Measurements from ENCODE around the gene FOXP1.

The FOXP1 gene

DNA sequence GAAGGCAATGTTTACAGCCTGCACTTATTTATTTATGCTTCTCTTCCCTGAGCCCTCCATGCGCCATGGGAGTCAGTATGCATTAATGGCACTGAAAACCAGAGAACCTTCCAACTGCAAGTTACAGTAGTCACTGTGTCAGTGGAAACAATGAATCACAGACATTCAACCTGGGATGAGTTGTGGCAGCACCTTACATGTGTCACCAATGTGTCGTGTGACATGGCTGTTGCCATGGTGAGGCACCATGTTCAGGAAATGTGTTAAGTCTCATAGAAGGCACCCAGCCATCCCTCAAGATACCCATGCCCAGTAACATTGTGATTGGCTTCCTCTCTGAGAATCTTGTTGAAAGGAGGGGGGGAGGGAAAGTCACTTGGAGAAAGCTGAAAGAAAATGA lies 105.0 kb downstream of the FOXP1 start:
- no peak for DNase-seq

DNA sequence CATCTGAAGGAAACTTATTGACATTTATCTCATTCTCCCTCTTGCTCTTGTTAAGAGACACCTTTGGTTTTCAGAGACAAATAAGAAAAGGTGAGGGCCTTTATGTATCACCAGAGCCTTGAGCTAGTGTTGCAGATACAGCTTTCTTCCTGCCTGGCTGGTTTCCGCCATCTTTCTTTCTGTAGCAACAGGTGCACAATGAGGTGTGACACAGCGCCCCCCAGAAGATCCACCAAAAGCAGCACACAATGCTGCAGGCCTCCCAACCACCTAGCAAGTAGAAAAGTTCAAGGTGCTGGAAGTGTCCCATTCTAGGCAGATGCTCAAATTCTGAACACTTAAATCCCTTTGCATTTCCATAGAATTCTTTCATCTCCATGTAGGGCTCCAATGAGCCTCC lies 106.6 kb downstream of the FOXP1 start:
- DNase-seq = no peak

DNA sequence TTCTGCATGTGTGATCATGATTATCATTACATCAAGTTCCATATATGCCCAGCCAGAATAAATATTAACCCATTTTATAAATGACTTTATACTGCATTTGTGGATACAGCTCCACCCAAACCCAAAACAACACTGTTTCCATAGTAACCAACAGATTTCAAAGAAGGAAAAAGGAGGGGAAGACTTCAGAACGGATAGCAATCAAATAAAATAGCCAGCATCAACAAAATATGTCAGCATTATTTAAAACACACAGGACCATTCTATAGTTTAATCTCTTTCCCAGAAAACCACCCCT lies 114.4 kb downstream of the FOXP1 start:
- DNase-seq = no peak

DNA sequence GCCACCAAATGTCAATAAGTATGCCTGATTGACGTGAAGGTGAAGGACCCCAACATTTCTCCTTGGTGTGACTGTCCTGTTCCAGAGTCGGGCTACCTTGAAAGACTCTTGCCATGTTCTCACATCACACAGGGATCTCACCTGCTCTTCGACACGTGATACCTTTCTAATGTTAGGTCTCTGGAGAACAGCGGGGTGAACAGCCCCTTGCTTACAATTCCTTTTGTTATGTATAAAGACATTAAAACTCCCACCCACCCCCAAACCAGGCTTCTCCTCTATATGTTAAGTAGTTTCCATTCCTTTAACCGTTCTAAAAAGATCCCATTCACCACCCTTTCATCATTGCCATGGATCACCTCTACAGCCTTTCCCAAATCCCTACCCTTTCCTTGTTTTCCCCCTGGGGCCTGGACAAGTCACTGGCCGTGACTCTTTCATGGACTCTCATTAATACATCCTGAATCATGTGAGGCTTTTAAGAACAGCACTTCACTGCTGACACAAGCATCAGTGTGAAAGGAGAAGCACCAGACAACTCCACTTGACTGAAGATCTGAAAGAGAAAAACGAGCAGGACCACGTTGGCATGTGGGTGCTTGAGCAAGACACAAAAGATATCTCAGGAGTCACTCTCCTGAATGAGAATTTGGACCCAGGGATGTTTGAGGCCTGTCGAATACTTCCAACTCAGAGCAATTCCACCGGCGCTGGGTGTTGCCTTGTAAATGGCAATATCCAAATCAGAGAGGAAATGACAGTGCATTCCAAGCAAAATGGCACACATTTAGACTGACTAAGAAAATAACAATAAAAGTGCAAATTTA lies 115.0 kb downstream of the FOXP1 start:
- no peak for DNase-seq

DNA sequence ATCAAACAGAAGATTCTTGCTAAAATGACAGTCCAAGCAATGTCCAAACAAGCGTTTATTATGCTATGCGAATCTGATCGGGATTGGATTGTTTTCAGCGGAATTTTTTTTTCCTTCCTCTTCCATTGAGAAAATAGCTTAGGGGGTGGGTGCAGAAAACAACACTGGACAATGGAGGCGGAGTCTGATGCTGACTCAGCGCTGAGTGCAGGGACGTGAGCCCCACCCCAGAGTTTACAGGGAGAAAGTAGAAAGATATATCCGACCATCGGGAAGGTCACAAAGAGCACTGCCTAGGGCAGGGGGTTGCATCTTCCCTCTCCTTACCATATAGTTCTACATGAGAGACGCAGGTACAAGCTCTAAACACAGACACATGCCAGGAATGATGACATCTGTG lies 117.0 kb downstream of the FOXP1 start:
- DNase-seq = no peak

DNA sequence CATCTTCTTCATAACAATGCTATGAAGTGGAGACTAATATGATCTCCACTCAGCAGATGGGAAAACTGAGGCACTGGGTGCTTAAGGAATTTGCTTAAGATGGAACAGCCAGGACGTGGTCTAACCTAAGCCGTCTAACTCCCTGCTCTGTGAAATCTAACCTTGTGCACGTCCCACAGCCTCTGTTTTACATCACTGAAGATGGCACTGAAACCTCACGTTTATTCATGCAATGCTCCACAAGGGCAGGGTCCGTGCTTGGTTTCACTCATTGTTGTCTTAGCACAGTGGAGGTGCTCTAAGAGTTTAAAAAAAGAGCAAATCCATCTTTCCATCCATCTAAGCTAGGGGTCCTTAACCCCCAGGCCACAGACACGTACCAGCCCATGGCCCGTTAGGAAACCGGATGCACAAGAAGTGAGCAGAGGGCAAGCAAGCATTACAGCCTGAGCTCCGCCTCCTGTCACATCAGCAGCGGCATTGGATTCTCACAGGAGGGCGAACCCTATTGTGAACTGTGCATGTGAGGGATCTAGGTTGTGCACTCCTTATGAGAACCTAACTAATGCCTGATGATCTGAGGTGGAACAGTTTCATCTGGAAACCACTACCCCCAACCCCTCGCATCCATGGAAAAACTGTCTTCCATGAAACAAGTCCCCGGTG lies 118.0 kb downstream of the FOXP1 start:
- DNase-seq = no peak

DNA sequence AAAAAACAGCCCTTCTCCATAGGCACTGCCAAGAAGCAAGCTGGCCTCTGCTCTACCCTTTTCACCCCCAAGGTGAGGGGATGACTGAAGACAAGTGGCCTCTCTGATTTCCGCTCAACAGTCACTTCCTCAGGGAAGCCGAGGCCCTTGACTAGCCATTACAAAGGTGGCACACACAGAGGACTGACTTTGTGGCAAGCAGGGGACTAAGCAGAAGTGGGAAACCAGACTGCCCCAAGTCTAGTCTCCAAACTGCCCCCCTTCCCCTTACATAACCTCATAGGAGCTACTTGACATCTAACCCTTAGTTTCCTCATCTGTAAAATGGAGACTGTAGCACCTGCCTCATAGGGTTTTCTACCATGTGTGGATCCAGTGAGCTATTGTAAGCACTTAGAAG lies 118.9 kb downstream of the FOXP1 start:
- no peak for DNase-seq

DNA sequence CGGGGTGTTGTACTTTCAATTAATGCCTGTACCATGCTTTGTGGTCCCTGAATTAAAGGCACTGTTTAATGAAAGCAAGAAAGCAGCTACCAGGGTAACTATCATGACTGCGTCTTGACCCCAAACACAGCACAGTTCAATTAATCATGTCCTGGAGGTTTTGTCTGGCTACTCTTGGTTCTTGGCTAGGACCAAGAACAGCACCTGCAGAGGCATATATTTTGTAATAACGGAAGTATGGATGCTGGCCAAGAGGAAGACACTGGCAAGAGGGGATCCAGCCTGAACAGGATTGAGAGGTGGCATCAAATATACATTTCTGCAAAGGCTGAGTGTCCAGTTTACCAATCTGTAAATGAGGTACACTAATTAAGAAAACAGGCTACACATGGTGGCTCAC lies 119.9 kb downstream of the FOXP1 start:
- no peak for DNase-seq

DNA sequence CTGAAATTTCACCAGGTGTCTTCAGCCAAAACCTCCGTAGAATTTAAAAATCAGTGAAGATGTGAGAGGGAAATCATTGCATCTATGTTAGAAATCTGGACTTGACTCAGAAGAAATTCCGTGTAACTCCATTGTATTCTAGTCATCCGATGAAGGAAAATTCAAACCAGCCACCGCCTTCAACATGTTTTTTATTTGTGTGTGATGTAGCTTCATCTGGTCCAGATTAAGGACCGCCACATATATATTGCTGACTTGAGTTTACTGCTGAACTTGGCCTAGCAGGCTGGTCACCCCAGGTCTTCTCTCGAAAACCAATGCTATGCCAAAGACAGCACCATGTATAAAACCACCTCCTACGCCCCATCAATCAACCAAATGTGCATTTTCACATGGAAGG lies 120.9 kb downstream of the FOXP1 start:
- no peak for DNase-seq

DNA sequence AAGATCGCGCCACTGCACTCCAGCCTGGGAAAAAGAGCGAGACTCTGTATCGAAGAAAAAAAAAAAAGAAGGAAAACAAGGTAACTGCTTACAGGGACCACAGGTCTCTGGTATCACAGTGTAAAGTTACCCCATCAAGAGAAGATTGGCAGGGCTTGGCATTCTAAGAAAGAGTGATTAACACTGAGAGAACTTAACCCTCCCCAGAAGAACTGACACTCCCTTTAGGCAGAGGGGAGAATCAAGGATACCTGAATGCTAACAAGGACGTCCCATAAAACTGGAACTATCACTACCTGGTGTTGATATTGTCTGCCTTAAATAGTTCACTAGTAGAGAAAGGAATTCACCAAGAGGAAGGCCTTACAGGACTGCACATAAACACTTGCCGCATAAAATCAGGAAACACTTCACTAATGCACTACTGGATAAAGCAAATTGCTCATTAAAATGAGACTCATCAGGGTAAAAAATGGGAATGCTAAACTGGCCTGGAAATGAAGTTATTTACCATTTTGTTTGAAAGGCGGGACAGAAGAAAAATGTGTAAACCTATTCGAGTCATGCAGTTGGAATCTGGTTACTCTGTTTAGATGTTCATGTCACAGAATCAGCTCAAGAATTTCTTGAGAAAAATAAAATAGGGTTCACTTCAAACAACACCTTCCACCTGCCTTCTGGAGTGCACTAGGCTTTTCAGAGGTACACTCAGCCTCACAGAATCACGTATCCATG lies 121.6 kb downstream of the FOXP1 start:
- no peak for DNase-seq

DNA sequence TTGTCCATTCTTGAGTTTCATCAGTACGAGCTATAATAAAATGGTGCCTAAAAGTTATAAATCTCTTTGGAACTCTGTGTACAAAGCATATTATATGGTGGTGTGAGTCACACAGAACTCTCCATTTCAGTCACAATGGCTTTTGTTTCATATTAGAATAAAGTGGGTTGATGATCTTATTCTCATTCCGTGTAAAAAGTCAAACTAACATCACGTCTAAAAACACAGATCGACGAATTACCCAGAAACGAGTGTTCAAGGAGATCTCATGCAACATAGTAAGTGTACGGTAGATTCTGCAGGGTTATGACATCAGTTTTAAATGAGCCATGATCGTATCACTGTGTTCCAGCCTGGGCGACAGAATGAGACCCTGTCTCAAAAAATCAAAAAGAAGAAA lies 122.4 kb downstream of the FOXP1 start:
- DNase-seq = no peak

DNA sequence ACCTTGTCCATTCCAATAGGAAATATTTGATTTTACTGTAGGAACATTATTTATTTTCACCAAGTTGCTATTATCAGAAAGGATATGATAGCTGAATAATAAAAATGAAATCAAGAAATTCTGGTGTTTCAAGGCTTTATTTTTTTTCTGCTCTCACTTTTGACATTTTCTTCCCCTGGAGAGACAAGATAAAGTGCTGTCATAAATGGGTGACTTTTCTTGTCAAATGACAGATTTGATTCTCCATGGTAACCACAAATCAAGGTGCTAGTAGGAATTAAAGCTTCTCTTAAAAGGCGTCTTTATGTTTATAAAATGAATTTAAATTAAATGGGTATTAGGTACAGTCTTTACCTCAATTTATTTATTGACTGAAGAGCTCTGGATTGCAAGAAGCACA lies 124.6 kb downstream of the FOXP1 start:
- no peak for DNase-seq

DNA sequence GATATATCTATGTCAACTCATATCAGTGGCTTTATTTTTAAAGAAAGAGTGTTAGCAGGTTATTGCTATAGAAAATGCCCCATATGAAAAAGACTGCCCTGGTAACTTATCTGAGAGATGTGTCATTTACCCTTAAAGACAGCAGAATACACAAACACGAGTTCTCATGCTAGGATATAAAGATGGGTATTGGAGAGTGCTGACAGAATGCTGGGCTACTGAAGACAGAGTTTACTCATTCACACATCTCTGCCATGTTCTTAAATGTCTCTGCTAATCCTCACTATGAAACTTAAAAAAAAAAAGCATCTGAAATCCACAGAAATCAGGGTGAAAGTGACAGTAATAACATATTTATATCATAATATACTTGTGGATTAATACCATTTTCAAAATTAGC lies 126.7 kb downstream of the FOXP1 start:
- no peak for DNase-seq

DNA sequence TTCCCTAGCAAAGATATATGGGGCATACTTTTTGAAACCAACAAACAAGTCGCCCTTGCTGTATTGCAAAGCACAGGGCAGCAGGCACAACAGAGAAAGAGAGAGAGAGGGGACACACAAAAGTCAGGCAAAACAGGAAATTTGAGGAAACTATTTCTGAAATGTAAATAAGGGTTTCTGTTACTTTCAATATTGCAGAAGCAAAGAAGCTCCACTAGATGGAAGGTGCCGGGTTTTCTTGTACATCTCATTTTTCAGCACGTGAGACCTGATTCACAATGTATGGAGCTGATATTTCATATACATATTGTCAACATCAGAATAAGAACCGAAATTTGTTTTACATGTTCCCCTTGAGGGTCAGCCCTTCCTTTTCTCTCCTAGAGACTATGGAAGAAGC lies 127.4 kb downstream of the FOXP1 start:
- no peak for DNase-seq

DNA sequence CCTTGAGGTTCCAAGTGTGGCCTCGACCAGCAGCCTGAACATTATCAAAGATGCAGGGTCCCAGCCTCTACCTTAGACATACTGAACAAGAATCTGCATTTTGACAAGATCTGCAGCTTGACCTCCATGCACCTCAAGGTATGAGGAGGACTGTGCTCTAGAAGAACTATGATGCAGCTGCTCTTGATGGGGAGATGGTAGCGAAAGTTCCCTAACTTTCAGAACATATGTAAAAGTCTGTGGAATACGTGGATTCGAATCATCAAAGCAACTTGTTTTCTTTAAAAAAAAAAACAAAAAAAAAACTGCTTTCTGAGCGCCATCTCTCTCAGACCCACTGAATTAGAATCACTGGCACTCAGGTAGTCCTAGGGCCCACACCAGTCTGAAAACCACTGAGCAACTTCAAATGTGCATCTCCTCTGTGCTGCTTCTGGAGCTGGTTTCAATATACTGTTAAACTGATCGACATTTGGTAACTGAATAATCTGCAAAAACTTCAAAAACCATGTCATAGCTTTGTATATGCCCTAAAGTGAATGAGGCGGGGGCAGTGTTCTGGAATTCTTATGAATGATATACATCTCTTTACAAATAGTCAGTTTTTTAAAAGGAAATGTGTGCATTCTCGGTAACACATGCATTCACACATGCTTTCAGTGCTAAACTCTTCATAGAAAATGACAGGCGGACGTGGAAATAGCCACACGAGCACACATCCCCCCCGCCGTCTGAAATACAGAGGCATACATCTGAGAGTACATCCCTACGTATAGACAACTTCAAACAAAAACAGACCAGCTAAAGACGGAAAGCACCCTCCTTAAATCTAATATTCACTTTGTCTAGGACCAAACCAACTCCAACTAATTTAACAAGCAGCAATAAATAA lies 128.8 kb downstream of the FOXP1 start:
- DNase-seq = no peak

DNA sequence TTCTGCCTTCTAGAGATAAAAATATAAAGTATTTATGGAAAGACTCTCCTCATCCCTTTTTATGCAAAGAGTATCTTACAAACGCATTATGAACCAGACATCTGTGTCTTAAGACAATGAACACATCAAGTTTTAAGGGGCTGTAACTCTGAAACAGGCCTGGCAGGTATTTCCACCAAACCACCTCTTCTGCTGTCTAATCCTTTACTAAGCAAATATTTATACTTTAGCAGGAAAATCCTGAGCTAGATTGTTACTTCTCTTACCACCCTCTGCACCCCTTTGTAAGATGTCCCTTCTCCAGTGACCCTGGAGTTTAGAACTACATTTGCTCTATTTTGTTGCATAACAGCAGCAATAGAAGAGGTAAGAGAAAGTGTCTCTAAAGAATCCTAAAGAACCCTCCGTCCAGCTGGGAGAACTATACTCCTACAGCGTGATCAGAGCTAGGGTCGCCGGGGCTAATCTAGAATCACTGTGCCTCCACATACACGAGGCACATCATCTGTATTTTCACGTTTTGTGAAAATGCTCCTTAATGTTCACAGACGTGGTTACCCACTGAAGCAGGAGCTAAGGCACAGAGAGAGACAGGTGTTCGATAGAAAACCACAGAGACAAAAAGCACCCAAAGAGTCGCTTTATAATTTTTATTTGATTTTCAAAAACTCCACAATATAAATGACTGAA lies 129.6 kb downstream of the FOXP1 start:
- DNase-seq = no peak

DNA sequence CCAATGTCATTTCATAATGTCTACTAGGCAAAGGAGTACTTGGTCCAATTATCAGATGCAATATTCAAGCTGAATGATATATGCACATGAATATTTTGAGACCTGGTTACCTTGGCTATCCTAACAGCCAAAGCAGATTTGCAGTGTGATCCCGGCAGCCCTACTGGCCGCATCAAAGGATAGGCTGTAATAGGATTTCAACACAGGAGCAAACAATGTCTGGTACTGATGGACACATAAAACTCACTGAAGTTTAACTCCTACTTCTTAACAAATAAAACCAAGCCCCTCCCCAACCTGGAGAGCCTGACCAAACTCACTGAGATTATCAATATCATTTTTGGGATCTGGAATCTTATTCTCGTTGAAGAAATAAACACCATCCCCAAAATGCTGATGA lies 130.2 kb downstream of the FOXP1 start:
- DNase-seq = no peak

DNA sequence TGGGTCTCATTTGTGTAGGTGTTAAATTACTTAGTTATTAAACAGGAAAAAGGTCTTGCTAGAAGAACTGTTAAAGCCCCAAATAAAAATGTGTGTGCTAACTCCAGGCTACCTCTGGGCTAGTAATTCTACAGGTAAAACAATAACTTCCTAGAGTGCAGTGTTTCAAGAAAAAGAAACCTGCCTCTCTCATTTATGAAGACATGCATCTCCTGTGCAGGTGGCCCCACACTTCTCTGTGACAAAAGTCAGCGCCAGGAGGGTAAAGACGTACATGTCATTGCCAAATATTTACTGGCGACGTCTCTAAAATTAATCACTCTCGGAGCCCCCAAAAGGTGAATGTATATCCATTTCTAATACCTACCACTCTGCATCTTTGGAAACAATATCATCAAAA lies 131.7 kb downstream of the FOXP1 start:
- DNase-seq = no peak

DNA sequence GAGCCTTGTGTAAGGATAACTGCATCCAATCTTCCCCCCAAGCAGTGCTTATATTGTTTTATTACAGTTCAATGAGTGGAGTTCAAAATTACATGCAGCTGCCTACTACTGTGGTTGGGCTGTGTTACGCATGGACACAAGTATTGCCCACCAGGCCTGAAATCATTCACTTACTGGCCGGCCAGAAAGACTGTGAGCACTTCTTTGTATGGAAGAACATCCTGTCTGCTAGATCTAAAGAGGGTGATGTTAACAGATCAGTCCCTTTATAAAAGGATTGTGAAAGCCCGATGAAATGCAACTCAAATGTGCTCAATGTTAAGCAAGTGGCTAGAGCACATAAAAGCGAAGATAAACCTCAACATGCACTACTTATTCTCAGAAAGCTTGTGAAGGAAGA lies 132.5 kb downstream of the FOXP1 start:
- DNase-seq = no peak

DNA sequence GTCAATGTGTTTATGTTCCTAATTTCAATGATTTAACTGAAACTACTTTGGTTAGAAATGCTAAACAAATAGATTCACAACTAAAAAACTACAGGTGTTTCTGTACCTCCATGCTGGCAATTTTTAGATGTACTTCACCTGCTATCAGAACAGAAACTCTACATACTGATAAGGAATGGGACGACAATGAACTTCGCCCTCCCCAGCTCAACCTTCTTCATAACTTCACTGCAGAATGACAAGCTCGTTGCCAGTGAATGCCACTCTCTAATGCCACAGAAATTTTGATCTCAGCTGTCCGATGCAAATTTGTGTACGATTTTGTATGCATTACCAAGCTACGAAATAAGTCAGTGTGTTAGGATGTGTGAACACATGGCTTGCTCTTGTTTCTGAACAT lies 133.4 kb downstream of the FOXP1 start:
- DNase-seq = no peak

DNA sequence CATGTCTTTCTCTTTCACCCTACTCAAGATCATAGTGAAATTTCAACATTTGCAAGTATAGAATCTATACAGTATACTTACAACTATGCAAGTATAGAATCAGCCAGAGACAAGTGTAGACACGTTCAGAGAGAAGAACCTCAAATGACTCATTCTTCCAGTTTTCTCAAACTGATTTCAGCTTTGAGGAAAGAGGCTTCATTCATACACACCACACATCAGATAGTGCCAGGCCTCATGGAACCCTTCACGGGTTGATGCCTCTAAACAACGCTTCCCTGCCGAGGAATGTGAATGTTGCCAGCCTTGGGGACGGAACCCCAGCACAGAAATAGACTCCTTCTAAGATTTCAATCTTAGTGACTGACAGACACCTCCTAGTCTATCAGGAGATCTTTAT lies 135.7 kb downstream of the FOXP1 start:
- DNase-seq = no peak

DNA sequence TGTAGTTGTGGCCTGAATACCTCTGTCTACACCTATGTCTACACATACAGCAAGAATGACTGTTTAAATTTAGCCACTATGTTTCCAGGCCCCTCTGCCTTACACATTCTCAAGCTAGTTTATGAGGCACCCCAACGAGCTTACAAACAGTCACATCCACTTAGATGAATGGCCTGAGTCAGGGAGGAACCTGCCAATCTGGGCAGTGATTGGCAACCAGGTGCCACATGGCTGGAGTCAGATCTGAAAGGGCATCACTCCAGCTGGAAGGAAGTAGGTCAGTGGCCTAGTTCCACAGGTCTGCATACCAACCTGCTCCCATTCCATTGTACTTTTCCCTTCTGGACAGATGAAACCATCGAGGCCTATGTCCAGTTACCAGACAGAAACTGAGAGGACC lies 136.3 kb downstream of the FOXP1 start:
- no peak for DNase-seq

DNA sequence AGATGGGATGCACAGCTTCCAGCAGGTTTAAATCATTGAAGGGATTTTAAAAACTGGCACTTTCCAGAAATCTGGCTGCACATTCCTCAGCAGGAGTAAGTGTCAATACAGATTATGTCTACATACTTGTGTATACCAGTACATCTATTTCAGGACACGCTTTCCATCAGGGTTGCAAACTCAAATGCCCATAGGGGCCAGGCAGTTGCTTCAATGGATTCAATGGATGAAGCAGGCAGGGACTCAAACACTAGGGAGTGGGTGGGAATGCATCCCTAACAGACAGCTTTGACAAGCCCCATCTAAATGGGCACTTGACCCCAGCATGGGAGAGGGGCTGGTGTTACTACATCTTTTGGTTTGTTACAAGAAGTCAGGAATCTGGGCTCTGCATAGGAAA lies 136.8 kb downstream of the FOXP1 start:
- no peak for DNase-seq

Data from NCI-H774 (cell line).